GM19043 (cell line): ENCODE results near the gene PNO1.
"Not testable (repeated sequence)": the region's sequence is repeated elsewhere in the genome, so short reads cannot be mapped to it uniquely, and the experiment has no call there.

Experiments
- ATAC-seq: cut with Tn5 transposase; IDR thresholded peaks from one replicate; pipeline ENCODE4 v1.9.1; 2021; ENCODE audit warnings: low read depth; ENCODE audit not compliant: unreplicated experiment

PNO1 gene

DNA sequence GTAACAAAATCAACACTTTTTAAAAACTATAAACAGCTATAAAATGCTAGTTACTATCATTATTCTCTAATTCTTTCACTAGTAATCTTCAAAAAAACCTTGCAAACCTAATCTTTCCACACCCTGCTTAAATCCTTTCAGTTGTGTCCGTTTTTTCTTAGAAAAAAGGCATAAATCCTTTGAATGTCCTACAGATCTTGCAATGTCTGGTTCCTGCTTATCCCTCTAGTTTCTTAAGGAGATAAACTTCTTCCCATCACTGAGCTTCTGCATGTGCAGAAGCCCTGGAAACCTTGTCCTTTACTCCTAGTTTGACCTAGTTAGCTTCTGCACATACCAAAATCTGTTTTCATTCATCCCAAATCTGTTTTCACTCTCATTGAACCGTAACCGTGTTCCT, 1.3 kb upstream of the PNO1 start:
- no peak for ATAC-seq

- peak; percentile 26 for ATAC-seq
Measured at GRCh38 chr2:68157002-68157401, 686 bp upstream of the PNO1 start.

DNA sequence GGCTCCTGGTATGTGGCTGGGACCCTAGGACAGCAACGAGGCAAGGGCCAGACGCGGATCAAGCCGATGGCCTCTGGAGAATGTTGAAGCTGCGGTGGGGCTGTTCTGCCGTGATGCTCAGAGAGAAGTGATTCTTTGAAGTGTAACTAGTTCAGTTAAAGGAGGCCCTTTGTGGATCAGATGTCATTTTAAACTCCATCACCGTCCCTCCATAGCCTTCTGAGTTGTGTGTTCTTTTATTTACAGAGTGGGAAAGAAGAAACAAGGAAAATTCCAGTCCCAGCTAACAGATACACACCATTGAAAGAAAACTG, 403 bp downstream of the PNO1 start:
- no peak for ATAC-seq

- ATAC-seq: no peak
Measured at GRCh38 chr2:68163641-68164040, 6.0 kb downstream of the PNO1 start.

- no peak for ATAC-seq
Measured at GRCh38 chr2:68167186-68167585, 9.5 kb downstream of the PNO1 start.

DNA sequence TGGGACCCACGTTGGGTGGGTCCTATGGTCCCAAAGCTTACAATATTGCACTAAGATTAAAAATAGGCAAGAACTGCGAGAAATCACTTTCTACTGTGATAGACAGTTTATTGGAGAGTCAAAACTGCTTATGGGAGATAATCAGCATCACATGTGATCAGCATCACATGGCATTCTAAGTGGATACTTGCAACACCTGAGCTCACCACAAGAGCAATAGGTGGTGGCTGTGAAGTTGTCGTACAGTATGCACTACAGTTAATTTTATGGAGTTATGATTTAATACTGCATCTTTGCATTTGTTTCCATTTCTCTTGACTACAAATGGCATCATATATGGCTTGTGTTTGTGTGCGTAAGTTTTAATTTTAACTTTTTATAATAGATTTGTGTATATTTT, 11.6 kb downstream of the PNO1 start:
- no peak for ATAC-seq

DNA sequence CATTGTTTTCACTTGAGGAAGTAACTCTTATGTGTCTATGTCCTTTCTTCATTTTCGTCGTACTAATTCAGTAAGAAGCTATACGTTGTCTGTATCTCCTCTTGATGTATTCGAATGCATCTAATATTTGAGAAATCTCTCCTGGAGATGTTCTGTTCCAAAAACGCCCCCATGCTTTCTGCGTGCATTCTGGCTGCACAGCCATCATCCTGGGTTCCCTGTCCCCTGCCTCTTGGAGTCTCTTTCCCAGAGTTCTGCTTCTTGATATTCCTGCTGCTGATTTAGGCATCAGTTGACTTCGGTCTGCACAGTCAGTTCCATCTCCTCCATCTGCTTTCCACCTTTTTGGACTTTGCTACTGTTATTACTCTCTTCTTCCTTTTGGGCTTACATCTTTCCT, 13.5 kb downstream of the PNO1 start:
- no peak for ATAC-seq

DNA sequence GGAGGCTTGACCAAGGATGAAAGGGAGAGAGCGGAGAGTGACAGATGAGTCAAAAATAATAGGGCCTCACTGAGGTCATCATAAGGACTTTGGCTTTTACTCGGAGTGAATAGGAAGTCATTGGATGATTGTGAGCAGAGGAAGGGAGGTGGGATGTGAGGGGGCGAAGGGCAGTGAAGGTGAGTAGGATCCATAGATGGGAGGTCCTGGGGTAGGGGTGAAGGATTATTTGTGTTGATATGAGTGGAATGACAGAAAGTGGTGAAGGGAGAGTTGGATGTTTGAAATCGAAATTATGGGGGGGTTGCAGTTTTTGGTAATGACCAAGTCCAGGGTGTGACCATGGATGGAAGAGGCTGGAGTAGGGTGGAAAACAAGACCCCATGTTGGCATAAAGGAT, 14.0 kb downstream of the PNO1 start:
- no peak for ATAC-seq

- no peak for ATAC-seq
Measured at GRCh38 chr2:68172521-68172920, 14.8 kb downstream of the PNO1 start.

DNA sequence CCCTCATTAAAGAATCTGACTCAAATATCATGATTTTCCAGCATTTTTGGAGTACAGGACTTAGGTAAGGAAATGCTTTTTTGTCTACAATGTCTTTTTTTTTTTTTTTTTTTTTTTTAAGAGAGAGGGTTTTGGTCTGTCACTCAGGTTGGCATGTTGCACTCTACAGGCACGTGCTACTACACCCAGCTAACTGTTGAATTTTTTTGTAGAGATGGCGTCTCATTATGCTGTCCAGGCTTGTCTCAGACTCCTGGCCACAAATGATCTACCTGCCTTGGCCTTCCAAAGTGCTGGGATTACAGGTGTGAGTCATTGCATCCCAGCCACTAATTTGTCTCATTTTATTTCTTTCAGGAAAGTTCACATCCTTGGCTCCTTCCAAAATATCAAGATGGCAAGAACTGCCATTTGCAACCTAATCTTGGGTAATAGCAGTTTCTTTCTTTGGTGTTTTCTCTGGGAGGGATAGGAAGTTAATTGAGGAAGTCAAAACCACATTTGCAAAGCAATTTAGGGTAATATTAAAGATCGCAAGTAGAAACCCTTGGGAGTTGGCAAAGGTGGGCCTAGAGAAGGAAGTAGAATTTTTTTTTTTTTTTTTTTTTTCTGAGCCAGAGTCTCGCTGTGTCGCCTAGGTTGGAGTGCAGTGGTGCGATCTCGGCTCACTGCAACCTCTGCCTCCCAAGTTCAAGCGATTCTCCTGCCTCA, 15.5 kb downstream of the PNO1 start:
- no peak for ATAC-seq

- not testable (repeated sequence) for ATAC-seq
Measured at GRCh38 chr2:68175210-68175609, 17.5 kb downstream of the PNO1 start.

DNA sequence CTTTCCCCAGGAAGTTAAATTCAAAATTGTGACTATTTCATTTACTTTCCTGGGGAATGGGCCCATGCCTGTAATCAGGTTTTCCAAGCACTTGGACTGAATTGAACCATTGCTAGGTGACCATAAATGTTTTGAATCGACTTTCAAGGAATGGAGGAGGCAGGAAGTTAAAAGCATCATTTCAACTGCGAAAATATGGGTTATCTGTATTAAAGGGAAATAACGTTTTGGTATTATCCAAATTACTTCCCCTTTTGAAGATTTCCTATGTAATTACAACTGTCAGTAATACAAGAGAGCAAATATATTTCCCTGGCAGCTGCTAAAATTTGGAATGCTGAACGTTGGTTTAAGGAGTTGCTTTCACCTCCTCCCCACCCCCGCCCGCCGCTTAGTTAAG, 19.0 kb downstream of the PNO1 start:
- ATAC-seq: no peak

DNA sequence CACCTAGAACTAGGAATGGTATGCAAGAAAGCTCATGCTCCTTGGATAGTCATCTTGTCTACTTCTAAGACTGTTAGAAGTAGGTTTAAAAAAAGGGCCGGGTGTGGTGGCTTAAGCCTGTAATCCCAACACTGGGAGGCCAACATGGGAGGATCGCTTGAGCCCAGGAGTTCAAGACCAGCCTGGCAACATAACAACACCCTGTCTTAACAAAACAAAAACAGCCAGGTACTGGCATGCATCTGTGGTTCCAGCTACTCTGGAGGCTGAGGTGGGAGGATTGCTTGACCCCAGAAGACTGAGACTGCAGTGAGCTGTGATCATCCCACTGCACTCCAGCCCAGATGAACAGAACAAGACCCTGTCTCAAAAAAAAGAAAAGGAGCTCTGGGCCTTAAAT, 19.9 kb downstream of the PNO1 start:
- no peak for ATAC-seq

DNA sequence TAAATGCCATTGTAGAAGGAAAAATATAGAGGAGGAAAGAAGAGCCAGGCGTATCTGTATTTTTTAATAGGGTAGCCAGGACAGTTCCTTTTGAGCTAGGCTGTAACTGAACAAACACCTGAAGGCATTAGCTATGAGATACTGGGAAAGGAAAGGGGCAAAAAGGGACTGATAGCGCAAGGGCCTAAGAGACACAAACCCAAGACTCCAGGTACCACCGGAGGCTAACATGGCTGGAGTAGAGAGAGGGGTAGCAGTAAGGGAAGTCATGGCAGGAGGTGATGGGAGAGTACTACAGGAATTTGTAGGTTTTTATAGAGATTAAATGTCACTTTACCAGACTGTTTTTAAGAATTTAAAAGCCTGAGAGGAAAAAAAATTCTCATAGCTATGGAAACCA, 20.7 kb downstream of the PNO1 start:
- ATAC-seq: no peak

DNA sequence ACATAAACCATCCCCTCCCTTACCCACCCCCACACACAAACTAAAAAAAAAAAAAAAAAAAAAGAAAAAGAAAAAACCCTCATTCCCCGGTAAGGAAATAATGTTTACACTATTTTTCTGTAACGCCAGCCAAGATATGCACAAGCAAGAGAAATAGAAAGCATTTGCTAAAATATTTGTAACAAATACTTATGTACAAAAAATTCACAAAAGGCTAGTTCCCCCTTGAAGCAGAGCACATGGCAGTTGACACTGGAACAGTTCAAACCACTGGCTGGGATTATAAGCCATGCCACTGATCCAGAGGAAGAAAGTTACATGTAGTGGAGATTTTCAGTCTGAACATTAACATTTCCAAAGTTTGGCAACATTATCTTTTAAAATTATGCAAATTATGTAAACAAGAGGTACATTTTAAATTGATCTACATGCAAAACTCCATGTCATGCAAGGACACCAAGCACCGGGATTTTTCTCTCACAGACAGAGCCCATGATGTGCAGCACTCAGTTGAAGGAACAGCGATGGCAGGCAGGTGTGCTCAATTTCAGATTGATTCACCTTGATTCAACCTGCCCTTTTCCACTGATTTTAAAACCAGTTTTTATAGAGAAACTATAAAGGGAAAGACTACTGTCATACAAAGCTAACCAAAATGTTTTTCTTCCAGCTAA, 21.4 kb downstream of the PNO1 start:
- no peak for ATAC-seq

GRCh38 chr2:68182902-68183301, 25.2 kb downstream of the PNO1 start:
- ATAC-seq: no peak

- ATAC-seq: no peak
Measured at GRCh38 chr2:68185541-68186164, 28.0 kb downstream of the PNO1 start.

DNA sequence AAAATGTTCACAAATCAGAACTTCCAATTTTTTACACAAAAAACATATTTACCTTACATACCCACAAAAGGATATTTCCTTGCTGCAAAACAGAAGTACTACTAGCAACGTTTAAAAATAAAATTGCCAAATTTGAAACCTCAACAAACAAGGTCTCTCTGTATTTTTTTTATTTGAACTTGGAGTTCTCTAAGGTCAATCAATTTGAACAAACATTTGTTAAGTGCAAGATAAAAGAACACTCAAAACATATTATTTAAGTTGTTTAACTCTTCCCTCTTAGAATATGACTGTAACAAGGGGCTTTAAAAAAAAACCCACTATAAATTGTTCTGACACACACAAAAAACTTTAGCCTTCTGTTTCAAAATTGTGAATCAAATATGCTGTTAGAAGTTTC, 29.6 kb downstream of the PNO1 start:
- ATAC-seq: no peak

DNA sequence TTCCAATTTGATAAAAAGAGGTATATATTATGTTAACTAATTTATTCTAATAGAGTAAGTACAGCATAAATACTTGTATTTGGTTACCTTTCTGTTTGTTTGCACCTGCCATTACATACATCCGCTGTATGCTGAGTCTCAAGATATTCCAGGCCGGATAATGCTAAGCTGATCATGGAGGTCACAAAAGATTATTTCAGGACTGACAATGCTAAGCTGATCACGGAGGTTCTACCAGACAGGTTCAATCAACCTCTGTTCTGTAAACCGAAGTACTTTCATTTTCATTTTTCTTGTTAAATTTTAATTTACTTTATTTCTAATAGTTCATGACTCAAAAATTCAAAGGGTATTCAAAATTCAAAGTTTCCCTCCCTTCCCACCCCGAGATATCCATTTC, 31.1 kb downstream of the PNO1 start:
- no peak for ATAC-seq

DNA sequence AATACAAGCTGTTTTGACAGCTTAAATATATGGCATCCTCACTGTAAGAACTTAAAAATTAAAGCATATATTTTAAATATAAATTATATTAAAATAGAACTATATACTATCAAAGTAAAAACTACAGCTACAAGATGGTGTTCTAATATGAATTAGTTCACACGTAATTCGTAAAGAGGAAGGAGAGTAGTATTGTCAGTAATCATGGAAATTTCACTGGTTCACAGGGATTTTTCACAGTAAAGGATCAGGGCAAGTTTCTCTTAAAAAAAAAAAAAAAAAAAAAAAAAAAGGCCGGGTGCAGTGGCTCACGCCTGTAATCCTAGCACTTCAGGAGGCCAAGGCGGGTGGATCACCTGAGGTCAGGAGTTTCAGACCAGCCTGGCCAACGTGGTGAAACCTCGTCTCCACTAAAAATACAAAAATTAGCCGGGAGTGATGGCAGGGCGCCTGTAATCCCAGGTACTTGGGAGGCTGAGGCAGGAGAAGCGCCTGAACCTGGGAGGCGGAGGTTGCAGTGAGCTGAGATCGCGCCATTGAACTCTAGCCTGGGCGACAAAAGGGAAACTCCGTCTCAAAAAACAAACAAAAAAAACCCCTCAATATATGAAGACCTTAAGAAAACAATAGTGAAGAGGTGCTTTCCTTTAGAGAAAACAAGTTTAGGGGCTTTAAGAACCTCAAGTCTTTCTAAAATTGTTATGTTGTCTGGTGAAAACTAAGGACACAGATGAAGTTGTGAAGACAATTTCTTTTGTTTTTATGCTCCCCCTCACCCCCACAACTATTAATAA, 32.5 kb downstream of the PNO1 start:
- no peak for ATAC-seq

DNA sequence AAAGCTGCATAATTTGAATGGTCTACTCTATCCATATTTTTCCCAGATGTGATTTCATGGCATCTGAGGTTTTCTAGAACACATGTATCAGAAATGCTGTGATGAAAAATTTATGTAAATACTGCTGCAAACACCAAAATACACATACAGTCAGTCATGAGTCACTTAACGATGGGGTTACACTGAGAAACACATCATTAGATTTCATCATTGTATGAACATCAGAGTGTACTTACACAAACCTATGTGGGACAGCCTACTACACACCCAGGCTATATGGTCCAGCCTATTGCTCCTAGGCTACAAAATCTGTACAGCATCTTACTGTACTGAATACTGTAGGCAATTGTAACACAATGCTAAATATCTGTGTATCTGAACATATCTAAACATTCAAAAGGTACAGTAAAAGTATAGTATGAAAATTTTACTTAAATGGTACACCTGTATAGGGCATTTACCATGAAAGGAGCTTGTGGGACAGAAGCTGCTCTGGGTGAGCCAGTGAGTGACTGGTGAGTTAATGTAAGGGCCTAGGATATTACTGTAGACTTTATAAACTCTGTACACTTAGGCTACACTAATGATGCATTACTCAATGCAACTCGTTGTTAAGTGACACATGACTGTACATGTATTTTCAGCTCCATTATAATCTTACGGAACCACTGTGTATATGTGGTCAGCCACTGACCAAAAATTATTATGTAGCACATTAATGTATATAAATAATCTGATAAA, 33.5 kb downstream of the PNO1 start:
- ATAC-seq: no peak
